GM13977 (cell line): ENCODE measurements around the gene NAA16.
A peak's percentile ranks its signal among the peaks of the same experiment; 100 is the strongest.

ENCODE experiments used
- DNase-seq: peaks from one replicate; pipeline ENCODE4 v3.0.0; 2012; ENCODE audit warnings: low spot score
- in situ Hi-C: fragments of 300-500 bp; cut with MboI; formaldehyde crosslinking; loops from one replicate; pipeline ENCODE4 v1.12.0; 2022; ENCODE audit warnings: low sequenced_read_pairs, low pct_unique_long_range_greater_than_20kb, mixed read lengths, inconsistent platforms; ENCODE audit not compliant: unreplicated experiment
- TF ChIP-seq, protein P1 (sequence below): IDR thresholded peaks from 2 replicates; pipeline ENCODE4 v1.5.1; 2012; ENCODE audit warnings: mild to moderate bottlenecking, control low read depth; ENCODE audit not compliant: insufficient read depth; ENCODE audit errors: extremely low read depth, missing control alignments

NAA16 gene

DNA sequence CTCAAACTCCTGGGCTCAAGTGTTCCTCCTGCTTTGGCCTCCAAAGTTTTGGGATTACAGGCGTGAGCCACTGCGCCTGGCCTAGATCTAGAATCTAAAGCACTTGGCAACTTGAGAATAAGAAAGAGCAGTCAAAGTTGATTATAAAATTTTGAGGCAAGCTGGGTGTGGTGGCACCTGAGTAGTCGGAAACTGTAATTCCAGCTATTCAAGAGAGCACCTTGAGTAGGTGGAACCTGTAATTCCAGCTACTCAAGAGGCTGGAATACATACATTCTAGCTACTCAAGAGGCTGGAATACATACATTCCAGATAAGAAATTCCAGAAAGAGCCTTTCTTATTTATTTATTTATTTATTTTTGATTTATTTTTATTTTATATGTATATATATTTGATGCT lies 8.3 kb upstream of the NAA16 start:
- DNase-seq: no peak
- TF ChIP-seq, protein P1, sequence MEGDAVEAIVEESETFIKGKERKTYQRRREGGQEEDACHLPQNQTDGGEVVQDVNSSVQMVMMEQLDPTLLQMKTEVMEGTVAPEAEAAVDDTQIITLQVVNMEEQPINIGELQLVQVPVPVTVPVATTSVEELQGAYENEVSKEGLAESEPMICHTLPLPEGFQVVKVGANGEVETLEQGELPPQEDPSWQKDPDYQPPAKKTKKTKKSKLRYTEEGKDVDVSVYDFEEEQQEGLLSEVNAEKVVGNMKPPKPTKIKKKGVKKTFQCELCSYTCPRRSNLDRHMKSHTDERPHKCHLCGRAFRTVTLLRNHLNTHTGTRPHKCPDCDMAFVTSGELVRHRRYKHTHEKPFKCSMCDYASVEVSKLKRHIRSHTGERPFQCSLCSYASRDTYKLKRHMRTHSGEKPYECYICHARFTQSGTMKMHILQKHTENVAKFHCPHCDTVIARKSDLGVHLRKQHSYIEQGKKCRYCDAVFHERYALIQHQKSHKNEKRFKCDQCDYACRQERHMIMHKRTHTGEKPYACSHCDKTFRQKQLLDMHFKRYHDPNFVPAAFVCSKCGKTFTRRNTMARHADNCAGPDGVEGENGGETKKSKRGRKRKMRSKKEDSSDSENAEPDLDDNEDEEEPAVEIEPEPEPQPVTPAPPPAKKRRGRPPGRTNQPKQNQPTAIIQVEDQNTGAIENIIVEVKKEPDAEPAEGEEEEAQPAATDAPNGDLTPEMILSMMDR: no peak
- in situ Hi-C loops: no loop called here

DNA sequence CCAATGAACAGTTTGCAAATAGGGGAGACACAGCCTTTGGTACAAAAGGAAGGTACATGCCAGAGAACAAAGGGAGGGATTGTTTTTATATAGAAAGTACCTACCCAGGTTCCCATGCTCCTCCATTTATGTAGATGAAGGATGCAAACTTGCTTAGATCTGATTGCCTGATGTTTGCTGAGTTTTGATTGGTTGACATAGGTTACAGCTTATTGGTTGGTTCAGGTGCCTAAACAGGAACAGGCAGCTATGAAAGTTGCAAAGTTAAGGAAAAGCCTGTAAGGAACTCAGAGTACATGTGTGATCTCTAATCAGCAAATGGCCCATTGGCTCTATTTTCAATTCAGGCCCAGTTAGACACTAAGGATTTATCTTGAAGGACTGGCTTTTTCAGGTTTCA lies 6.5 kb upstream of the NAA16 start:
- no peak for DNase-seq
- in situ Hi-C loops: no loop called here
- TF ChIP-seq, protein P1: no peak

DNA sequence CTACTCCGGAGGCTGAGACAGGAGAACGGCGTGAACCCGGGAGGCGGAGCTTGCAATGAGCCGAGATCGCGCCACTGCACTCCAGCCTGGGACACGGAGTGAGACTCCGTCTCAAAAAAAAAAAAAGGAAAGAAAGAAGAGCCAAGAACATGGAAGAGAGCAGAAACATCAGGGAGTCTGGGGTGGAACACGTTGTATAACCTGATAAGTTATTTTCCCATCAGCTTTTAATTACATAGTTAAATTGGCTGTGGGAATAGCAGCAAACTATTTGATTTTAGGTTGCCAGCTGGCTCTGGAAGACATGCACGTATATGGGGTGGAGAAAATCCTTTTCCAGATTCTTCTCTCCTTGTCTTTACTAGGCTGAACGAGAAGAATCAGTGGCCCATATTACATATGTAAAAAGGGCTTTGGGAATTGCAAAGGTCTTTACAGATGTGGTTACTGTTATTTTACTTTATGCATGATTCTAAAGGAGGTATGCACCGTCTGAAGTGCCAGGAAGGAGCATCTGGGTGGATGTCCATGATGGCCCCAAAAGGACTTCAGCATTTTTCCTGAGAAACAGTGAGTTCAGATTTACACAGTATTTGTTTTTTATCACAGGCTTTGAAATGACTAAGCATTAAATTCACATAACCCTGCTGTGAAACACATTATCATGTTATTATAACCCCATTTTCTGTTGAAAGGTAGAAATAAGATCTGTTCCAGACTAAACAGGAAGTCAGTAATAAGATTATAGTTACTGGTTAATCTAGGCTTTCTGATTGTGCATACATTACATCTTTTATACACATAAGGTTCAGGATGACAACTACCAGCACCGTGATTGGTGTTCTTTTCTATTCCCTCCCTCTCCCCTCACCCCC lies 4.6 kb upstream of the NAA16 start:
- TF ChIP-seq, protein P1: no peak
- DNase-seq: no peak
- in situ Hi-C loops: no loop called here

DNA sequence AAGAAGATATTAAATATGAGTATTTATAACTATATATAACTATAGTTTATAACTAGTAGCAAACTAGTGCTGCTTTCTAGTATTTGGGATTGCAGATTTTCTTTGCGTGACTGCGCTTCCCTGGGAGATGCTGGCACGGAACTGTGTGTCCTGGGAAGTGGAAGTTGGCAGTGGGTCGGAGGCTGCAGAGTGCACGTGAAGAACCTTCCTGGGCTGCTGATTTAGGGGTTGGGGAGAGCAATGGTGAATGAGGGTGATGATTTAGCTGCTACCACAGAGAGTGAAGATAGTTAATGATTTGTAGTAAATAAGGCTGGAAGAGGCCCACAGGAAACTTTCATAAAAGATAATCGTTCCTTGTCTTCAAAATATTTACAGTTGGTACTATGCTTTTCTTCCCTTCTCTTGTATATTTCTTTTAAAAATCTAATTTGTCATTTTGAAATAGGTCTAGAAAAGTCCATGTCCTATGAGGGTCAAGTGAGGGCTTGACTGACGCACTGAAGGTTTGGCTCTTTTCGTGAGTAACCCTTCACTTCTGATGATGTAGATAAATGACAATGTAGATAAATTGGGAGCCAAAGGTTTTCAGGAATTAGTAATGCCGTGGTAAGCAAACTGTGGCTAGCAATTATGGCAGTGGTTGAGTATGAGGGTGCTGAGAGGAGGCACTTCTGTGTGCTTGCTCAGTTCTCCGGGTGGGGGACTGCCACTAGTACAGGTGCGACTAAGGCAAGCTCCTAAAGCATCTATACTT lies 3.0 kb upstream of the NAA16 start:
- no peak for DNase-seq
- in situ Hi-C loops: no loop called here

DNA sequence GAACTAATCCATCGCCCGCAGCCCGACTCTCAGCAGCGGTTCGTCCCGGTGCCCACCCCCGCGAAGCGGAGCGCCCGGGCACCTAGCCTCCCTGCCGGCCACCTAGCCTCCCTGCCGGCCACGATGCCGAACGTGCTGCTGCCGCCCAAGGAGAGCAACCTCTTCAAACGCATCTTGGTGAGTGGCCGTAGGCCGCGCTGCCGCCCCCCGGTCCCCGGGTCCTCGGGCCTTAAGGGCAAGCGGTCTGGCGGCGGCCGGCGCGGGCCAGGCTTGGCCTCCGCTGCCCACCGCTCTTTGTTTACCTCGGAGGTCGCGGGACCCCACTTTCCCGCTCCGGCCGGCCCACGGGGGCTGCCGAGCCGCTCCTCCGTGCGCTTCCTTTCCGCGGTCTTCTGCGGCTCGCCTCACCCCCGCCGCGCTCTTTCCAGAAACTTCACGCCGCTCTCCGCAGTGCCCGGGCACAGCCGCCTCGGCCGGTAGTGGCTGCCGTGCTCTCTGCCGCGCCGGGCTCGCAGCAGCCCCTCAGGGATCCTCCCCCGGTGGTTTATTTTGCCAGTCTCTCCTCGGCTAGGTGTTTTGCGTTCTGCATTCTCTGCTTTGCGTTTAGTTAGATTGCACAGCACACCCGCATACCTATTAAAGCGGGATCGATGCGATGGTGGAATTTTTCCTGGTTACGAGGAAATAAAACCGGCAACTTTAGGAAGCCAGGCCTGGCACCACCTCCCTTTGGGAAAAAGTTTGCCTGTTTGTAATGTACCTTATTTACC lies 524 bp downstream of the NAA16 start:
- DNase-seq: peak; percentile 48
- TF ChIP-seq, protein P1: no peak
- in situ Hi-C loops: no loop called here

More for the DNA sequence above, 3.0 kb upstream of the NAA16 start:
- TF ChIP-seq, protein P1: no peak

DNA sequence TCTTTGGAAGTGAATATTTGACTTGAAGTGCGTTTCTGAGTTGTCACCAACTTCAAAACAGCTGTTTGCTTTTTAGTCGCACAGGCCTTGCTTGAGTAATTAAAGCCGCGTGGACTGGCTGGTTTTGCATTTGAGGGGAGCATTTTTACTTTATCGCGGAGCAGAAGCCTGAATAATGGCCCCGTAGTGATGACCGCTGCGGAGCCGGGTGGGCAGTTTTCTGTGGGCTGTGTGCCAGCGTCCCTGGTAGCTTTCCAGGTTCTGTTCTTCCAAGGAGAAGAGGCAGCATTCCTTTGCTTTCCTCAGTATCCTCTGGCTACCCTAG lies 1.1 kb downstream of the NAA16 start:
- in situ Hi-C loops: no loop called here
- peak; percentile 50 for DNase-seq
- TF ChIP-seq, protein P1: no peak
